ENCODE measurements around the gene SFT2D3.

DNA sequence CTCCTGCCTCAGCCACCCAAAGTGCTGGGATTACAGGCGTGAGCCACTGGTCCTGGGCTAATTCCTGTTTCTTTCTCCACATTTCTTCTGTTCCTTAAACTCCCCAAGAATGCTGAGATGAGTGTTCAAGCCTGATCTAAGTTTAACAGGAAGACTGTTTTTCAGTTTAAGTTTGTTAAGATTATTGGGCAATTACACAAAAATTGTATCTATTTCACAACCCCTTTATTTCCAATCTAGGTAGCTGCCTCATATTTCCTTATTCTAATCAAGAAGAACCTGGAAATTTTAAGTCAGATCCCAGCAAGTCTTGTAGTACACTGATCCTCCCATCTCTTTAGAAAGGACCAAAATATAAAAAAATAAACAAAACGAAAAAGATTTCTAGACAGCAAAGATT lies 11.7 kb downstream of the SFT2D3 start:
- TF ChIP-seq CTCF (IDR thresholded peaks at IDR 0.05), result no peak
- TF ChIP-seq USF2 (IDR thresholded peaks at IDR 0.05), result no peak
- no peak for TF ChIP-seq ELK1 (IDR thresholded peaks at IDR 0.05; ENCODE audit: low read depth, low read length)
- no peak for TF ChIP-seq REST (IDR thresholded peaks at IDR 0.05)
- TF ChIP-seq POLR2A (IDR thresholded peaks at IDR 0.05; ENCODE audit: low read length), result no peak
- TF ChIP-seq EP300 (IDR thresholded peaks at IDR 0.05), result no peak
- no peak for TF ChIP-seq SMC3 (IDR thresholded peaks at IDR 0.05)
- no peak for TF ChIP-seq CEBPB (IDR thresholded peaks at IDR 0.05)
- no peak for TF ChIP-seq JUN (IDR thresholded peaks at IDR 0.05)
- no peak for TF ChIP-seq ESRRA (IDR thresholded peaks at IDR 0.05; ENCODE audit: borderline replicate concordance, low read length)
- TF ChIP-seq RAD21 (conservative IDR thresholded peaks at IDR 0.05 in 1 of 2, IDR thresholded peaks at IDR 0.05 in 1 of 2), result no peak
- no peak for TF ChIP-seq HMGXB4 (CRISPR knock-in tag; IDR thresholded peaks at IDR 0.05; ENCODE audit: borderline replicate concordance)
- no peak for TF ChIP-seq ZNF302 (CRISPR knock-in tag; IDR thresholded peaks at IDR 0.05)
- no peak for TF ChIP-seq RNF2 (IDR thresholded peaks at IDR 0.05; ENCODE audit: borderline replicate concordance, low read depth)
